H1 (cell line): Measurements from ENCODE around the gene ARL6IP1. TPM values are rescaled to one million over a fixed set of nuclear protein-coding genes. Genes with fewer than 3 reads are reported as not detected.

Experiments used
- CTCF ChIA-PET: fragments of 300-600 bp; sonication (Branson Sonifier 250); formaldehyde crosslinking; loops from one replicate; lab custom pipeline; 2021; ENCODE audit not compliant: partially characterized antibody; lab: Charles Lee
- POLR2A ChIA-PET: fragments of 300-600 bp; sonication (Branson Sonifier 250); formaldehyde crosslinking; loops from one replicate; lab custom pipeline; 2021; ENCODE audit warnings: inconsistent platforms; ENCODE audit not compliant: partially characterized antibody; lab: Charles Lee
- DNase-seq, 2 experiments: peaks; one replicate each; pipeline versions ENCODE4 v3.0.0 to v3.0.0-alpha.2; 2010 to 2022; ENCODE audit warnings: low spot score in 2 of 2, low read depth in 1 of 2, mixed read lengths in 1 of 2
- FAIRE-seq: peaks from 2 replicates; lab custom pipeline; 2011; peaks lifted over from hg19 to GRCh38; lab: Jason Lieb, UNC
- H2AFZ ChIP-seq: 2 replicates; pipeline ENCODE4 v1.8.1; 2012; ENCODE audit warnings: low read length, inconsistent platforms
- H2AK5ac ChIP-seq: 2 replicates; pipeline ENCODE4 v1.6.1; 2013; ENCODE audit warnings: low read depth, low read length
- H2BK120ac ChIP-seq: replicated peaks from 2 replicates; pipeline ENCODE3; 2013; ENCODE audit warnings: low read depth, low read length, inconsistent platforms
- H2BK12ac ChIP-seq: 2 replicates; pipeline ENCODE4 v1.6.1; 2013; ENCODE audit warnings: low read depth, low read length
- H2BK15ac ChIP-seq: 2 replicates; pipeline ENCODE4 v1.6.1; 2013; ENCODE audit warnings: low read length
- H2BK20ac ChIP-seq: 2 replicates; pipeline ENCODE4 v1.6.1; 2013; ENCODE audit warnings: low read length
- H2BK5ac ChIP-seq: 2 replicates; pipeline ENCODE4 v1.6.1; 2013; ENCODE audit warnings: low read depth, low read length
- H3K14ac ChIP-seq: 2 replicates; pipeline ENCODE4 v1.6.1; 2013; ENCODE audit warnings: inconsistent platforms; ENCODE audit not compliant: insufficient read length
- H3K18ac ChIP-seq: 2 replicates; pipeline ENCODE4 v1.6.1; 2013; ENCODE audit warnings: low read length; ENCODE audit errors: extremely low read depth
- H3K23ac ChIP-seq: 2 replicates; pipeline ENCODE4 v1.6.1; 2013; ENCODE audit warnings: inconsistent platforms; ENCODE audit not compliant: insufficient read length
- H3K23me2 ChIP-seq: 2 replicates; pipeline ENCODE4 v1.6.1; 2013; ENCODE audit warnings: low read depth, low read length
- H3K27ac ChIP-seq: 2 replicates; pipeline ENCODE4 v1.6.1; 2011; ENCODE audit warnings: low read depth, low read length, inconsistent platforms
- H3K27me3 ChIP-seq, 4 experiments: replicated peaks in 1 of 4; 1 replicate in 1 of 4; 2 replicates in 3 of 4; pipeline versions ENCODE4 v1.6.1 to v1.8.1; 2011 to 2013; ENCODE audit warnings: low read length in 3 of 4, mild to moderate bottlenecking in 3 of 4, inconsistent platforms in 2 of 4, mixed read lengths in 2 of 4, moderate library complexity in 1 of 4; ENCODE audit not compliant: control insufficient read depth in 3 of 4, insufficient read depth in 3 of 4; ENCODE audit errors: extremely low read depth in 1 of 4
- H3K36me3 ChIP-seq, 4 experiments: 2 replicates each; pipeline versions ENCODE4 v1.6.1 to v1.8.1; 2011 to 2013; ENCODE audit warnings: mild to moderate bottlenecking in 4 of 4, low read length in 3 of 4, moderate library complexity in 2 of 4, control low read depth in 1 of 4, inconsistent platforms in 1 of 4; ENCODE audit not compliant: insufficient read depth in 4 of 4, control insufficient read depth in 2 of 4
- H3K4ac ChIP-seq: replicated peaks from 2 replicates; pipeline ENCODE3; 2013; ENCODE audit warnings: low read length, low read depth, mixed read lengths, inconsistent platforms; ENCODE audit not compliant: insufficient read length
- H3K4me1 ChIP-seq, 4 experiments: replicated peaks in 1 of 4; 1 replicate in 1 of 4; 2 replicates in 3 of 4; pipeline versions ENCODE4 v1.6.1 to v1.8.1; 2011 to 2013; ENCODE audit warnings: low read length in 3 of 4, inconsistent platforms in 2 of 4, mixed read lengths in 1 of 4; ENCODE audit not compliant: insufficient read depth in 4 of 4, control insufficient read depth in 3 of 4
- H3K4me2 ChIP-seq, 2 experiments: 2 replicates each; pipeline versions ENCODE4 v1.6.1 to v1.8.1; 2011 to 2013; ENCODE audit warnings: low read depth in 2 of 2, low read length in 2 of 2, control low read depth in 1 of 2, inconsistent platforms in 1 of 2, mild to moderate bottlenecking in 1 of 2; ENCODE audit not compliant: insufficient read depth in 1 of 2
- H3K4me3 ChIP-seq, 4 experiments: fragments of 200-600, 300-600 bp in 1 of 4; sonication (generic), shearing (Covaris generic), sonication (Bioruptor Twin) in 1 of 4; 2 replicates each; pipeline versions ENCODE4 v1.5.1 to v1.8.1; 2011 to 2016; ENCODE audit warnings: low read length in 4 of 4, low read depth in 3 of 4, control low read depth in 2 of 4, inconsistent platforms in 2 of 4, mild to moderate bottlenecking in 2 of 4, mixed read lengths in 1 of 4, moderate library complexity in 1 of 4; ENCODE audit not compliant: insufficient read depth in 2 of 4; ENCODE audit errors: extremely low read depth in 1 of 4
- H3K56ac ChIP-seq: replicated peaks from 2 replicates; pipeline ENCODE3; 2013; ENCODE audit warnings: low read depth, mild to moderate bottlenecking, mixed read lengths, low read length, inconsistent platforms; ENCODE audit not compliant: insufficient read length
- H3K79me1 ChIP-seq: 2 replicates; pipeline ENCODE4 v1.6.1; 2013; ENCODE audit warnings: low read depth, low read length, control low read depth
- H3K79me2 ChIP-seq, 2 experiments: 2 replicates each; pipeline versions ENCODE4 v1.6.1 to v1.8.1; 2012 to 2013; ENCODE audit warnings: low read length in 2 of 2, mild to moderate bottlenecking in 2 of 2, inconsistent platforms in 1 of 2; ENCODE audit not compliant: insufficient read depth in 2 of 2, control insufficient read depth in 1 of 2
- H3K9ac ChIP-seq, 4 experiments: replicated peaks in 1 of 4; 1 replicate in 1 of 4; 2 replicates in 3 of 4; pipeline versions ENCODE4 v1.6.1 to v1.8.1; 2011 to 2013; ENCODE audit warnings: low read depth in 3 of 4, low read length in 3 of 4, control low read depth in 2 of 4, mild to moderate bottlenecking in 2 of 4, moderate library complexity in 2 of 4, inconsistent platforms in 1 of 4; ENCODE audit errors: extremely low read depth in 1 of 4
- H3K9me3 ChIP-seq, 2 experiments: 2 replicates each; pipeline versions ENCODE4 v1.6.1 to v1.8.1; 2012 to 2013; ENCODE audit warnings: mild to moderate bottlenecking in 2 of 2, moderate library complexity in 2 of 2, control low read depth in 1 of 2, inconsistent platforms in 1 of 2, low read depth in 1 of 2, low read length in 1 of 2, mixed read lengths in 1 of 2; ENCODE audit not compliant: insufficient read depth in 2 of 2
- H4K20me1 ChIP-seq, 2 experiments: replicated peaks in 1 of 2; 2 replicates each; pipeline versions ENCODE3 to v1.8.1; 2011 to 2013; ENCODE audit warnings: inconsistent platforms in 2 of 2, low read length in 2 of 2, mild to moderate bottlenecking in 1 of 2; ENCODE audit not compliant: insufficient read depth in 2 of 2, control insufficient read depth in 1 of 2
- H4K5ac ChIP-seq: 2 replicates; pipeline ENCODE4 v1.6.1; 2013; ENCODE audit warnings: low read length, low read depth, mixed read lengths, inconsistent platforms; ENCODE audit not compliant: insufficient read length
- H4K8ac ChIP-seq: 2 replicates; pipeline ENCODE4 v1.8.0; 2013; ENCODE audit warnings: mild to moderate bottlenecking, moderate library complexity, low read length, inconsistent platforms; ENCODE audit not compliant: insufficient read depth; ENCODE audit errors: extremely low read depth
- H4K91ac ChIP-seq: replicated peaks from 2 replicates; pipeline ENCODE3; 2013; ENCODE audit warnings: low read length, mixed read lengths, inconsistent platforms; ENCODE audit not compliant: insufficient read length
- ASH2L ChIP-seq: fragments of 200-600, 300-600 bp; sonication (generic); IDR thresholded peaks from one replicate; pipeline ENCODE4 v1.7.1; 2017; ENCODE audit warnings: low read length
- CTBP2 ChIP-seq: IDR thresholded peaks from 2 replicates; pipeline ENCODE4 v1.7.0; 2011; ENCODE audit warnings: borderline replicate concordance, mild to moderate bottlenecking, moderate library complexity, mixed read lengths, low read length; ENCODE audit not compliant: insufficient read depth, insufficient read length
- GABPA ChIP-seq: IDR thresholded peaks from 2 replicates; pipeline ENCODE4 v1.6.1; 2011; ENCODE audit warnings: mild to moderate bottlenecking, low read length, moderate library complexity, borderline replicate concordance; ENCODE audit not compliant: insufficient read depth
- SIN3A ChIP-seq, 2 experiments: IDR thresholded peaks in 1 of 2; conservative IDR thresholded peaks in 1 of 2; 2 replicates each; pipeline ENCODE4 v1.6.1; 2011 to 2012; ENCODE audit warnings: low read length in 2 of 2, improper control_type of control experiment in 1 of 2, low read depth in 1 of 2, mild to moderate bottlenecking in 1 of 2
- WGBS, 2 experiments: shearing (Covaris generic) in 1 of 2; methylation state at CpG; one replicate each; pipeline versions ENCODE4 v1.1.6 to v1.1.7; 2013 to 2015; ENCODE audit warnings: low lambda C conversion rate in 2 of 2, mixed read lengths in 2 of 2, inconsistent platforms in 1 of 2, low coverage in 1 of 2, missing lambda C conversion rate in 1 of 2; ENCODE audit not compliant: insufficient replicate concordance in 2 of 2, insufficient coverage in 1 of 2, insufficient read length in 1 of 2; ENCODE audit errors: extremely low coverage in 1 of 2, missing lambda C conversion rate in 1 of 2; 5-methylcytosine and 5-hydroxymethylcytosine counted together
- polyA plus RNA-seq, 7 experiments: library from polyadenylated mRNA; depleted of rRNA in 3 of 7; stranded (reverse) in 5 of 7; unstranded in 2 of 7; fragments of >200 nt in 5 of 7; fragments of 200-250 nt in 2 of 7; gene quantifications; 1 replicate in 5 of 7; 2 replicates in 1 of 7; 4 replicates in 1 of 7; pipeline versions ENCODE4 v1.2.1 to v1.2.3, GENCODE V29; 2011 to 2013; ENCODE audit warnings: missing spikeins in 2 of 7, mixed read lengths in 2 of 7
- total RNA-seq: library from RNA; stranded (reverse); fragmentation: NEBNext Ultra II Directional; extraction: Animal tissue kit (Norgen Biotek cat#: 25700); gene quantifications from 2 replicates; pipeline ENCODE4 v1.2.1, GENCODE V29; 2021
- TF ChIP-seq, protein P1 (sequence below): IDR thresholded peaks from 2 replicates; pipeline ENCODE4 v1.6.1; 2012; ENCODE audit warnings: inconsistent platforms
- TF ChIP-seq, protein P2 (sequence below): IDR thresholded peaks from 2 replicates; pipeline ENCODE4 v1.6.1; 2011; ENCODE audit warnings: low read length, improper control_type of control experiment

The ARL6IP1 gene
- total and polyA plus RNA-seq, 2 of the 8 experiments (the other 6 are each of a cell fraction or from before 2014, with no cell fraction given): 162 to 170 TPM

DNA sequence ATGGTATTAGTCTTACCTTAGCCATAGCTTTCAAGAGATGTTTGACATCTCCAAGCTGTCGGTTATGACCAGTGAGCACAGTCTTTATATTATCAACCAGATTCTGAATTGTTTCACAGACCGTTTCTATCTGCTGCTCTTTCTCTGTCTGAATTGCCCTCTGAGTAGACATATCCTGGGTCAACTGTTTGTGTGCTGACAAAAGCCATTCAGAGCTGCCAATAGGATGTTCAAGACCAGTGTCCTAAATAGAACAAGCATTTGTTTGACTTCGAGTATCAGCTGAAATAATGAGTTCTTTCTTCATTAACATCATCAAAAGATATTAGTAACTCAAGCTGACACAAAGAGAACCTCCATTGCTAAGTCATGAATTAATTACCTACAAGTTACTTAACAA is 14.9 kb upstream of the ARL6IP1 start:
- TF ChIP-seq GABPA: no peak
- TF ChIP-seq, protein P1, sequence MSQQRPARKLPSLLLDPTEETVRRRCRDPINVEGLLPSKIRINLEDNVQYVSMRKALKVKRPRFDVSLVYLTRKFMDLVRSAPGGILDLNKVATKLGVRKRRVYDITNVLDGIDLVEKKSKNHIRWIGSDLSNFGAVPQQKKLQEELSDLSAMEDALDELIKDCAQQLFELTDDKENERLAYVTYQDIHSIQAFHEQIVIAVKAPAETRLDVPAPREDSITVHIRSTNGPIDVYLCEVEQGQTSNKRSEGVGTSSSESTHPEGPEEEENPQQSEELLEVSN: no peak
- TF ChIP-seq ASH2L: no peak
- TF ChIP-seq CTBP2: no peak
- TF ChIP-seq, protein P2, sequence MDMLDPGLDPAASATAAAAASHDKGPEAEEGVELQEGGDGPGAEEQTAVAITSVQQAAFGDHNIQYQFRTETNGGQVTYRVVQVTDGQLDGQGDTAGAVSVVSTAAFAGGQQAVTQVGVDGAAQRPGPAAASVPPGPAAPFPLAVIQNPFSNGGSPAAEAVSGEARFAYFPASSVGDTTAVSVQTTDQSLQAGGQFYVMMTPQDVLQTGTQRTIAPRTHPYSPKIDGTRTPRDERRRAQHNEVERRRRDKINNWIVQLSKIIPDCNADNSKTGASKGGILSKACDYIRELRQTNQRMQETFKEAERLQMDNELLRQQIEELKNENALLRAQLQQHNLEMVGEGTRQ: no peak
- TF ChIP-seq SIN3A (conservative IDR thresholded peaks at IDR 0.05 in 1 of 2, IDR thresholded peaks at IDR 0.05 in 1 of 2; ENCODE audit: low read depth in 1 of 2, low read length in 2 of 2): no peak
- no peak overlapping the region for H2BK5ac ChIP-seq
- POLR2A ChIA-PET: interaction anchor here (0.6 to 1.2 kb wide), 4 partner anchors 15 to 55 kb away, joined by 3 to 4 read pairs (median 4); partner anchors contain the start of gene ARL6IP1
- no peak overlapping the region for H4K91ac ChIP-seq
- H2BK15ac ChIP-seq: no peak overlapping the region
- H3K14ac ChIP-seq: no peak overlapping the region
- H3K79me1 ChIP-seq: no peaks in the 10 kb centered on the region
- H3K23ac ChIP-seq: no peak overlapping the region
- H4K8ac ChIP-seq: no peak overlapping the region
- H3K9ac ChIP-seq: no peak overlapping the region
- WGBS, 2 experiments: 90% methylated on average over 3 of the region's 3 CpGs; no CpG with 5 or more reads in 1 of the 2 experiments
- H3K27ac ChIP-seq: no peak overlapping the region
- H3K27me3 ChIP-seq: no peaks in the 10 kb centered on the region
- H3K36me3 ChIP-seq: peaks cover 22 to 73% (median 51%) of the 10 kb centered on the region in 4 experiments
- FAIRE-seq (no peak), DNase-seq (no peak)
- no peak overlapping the region for H4K5ac ChIP-seq
- no peak overlapping the region for H3K18ac ChIP-seq
- H2BK12ac ChIP-seq: no peak overlapping the region
- H3K4ac ChIP-seq: no peak overlapping the region
- CTCF ChIA-PET: interaction anchor here (1.5 to 2.0 kb wide), 2 partner anchors 10 to 17 kb away, joined by 3 to 6 read pairs; no protein-coding TSS in a partner anchor
- H3K23me2 ChIP-seq: no peaks in the 10 kb centered on the region
- no peaks in the 10 kb centered on the region for H4K20me1 ChIP-seq
- H3K4me3 ChIP-seq: no peak overlapping the region
- H2AFZ ChIP-seq: no peak overlapping the region
- no peaks in the 10 kb centered on the region for H3K4me1 ChIP-seq
- H2AK5ac ChIP-seq: no peak overlapping the region
- no peak overlapping the region for H2BK20ac ChIP-seq
- H3K56ac ChIP-seq: no peak overlapping the region
- no peak overlapping the region for H2BK120ac ChIP-seq
- no peak overlapping the region for H3K4me2 ChIP-seq
- no peaks in the 10 kb centered on the region for H3K79me2 ChIP-seq
- H3K9me3 ChIP-seq: no peaks in the 10 kb centered on the region
